ENCODE data around the gene TFDP1.

Gene TFDP1

GRCh38 chr13:113666951-113667701, 82.6 kb downstream of the TFDP1 start, which contains the start of gene GRK1:
Gene GRK1, plus strand, starts transcription at chr13:113667219. Its CDS starts 168 bp downstream, at chr13:113667387.
- DNase-seq (ENCODE audit: low read depth), result no peak

GRCh38 chr13:113667771-113668490, 83.4 kb downstream of the TFDP1 start:
- no peak for DNase-seq (ENCODE audit: low read depth)

GRCh38 chr13:113668491-113668971, 84.0 kb downstream of the TFDP1 start:
- DNase-seq (ENCODE audit: low read depth), result no peak

- no peak for DNase-seq (ENCODE audit: low read depth)
Observed at GRCh38 chr13:113669231-113669754, 84.7 kb downstream of the TFDP1 start.

GRCh38 chr13:113669755-113670341, 85.3 kb downstream of the TFDP1 start:
- DNase-seq (ENCODE audit: low read depth), result no peak

GRCh38 chr13:113670541-113670940, 86.0 kb downstream of the TFDP1 start:
- DNase-seq (ENCODE audit: low read depth), result no peak

- DNase-seq (ENCODE audit: low read depth), result no peak
Observed at GRCh38 chr13:113671066-113672001, 86.8 kb downstream of the TFDP1 start.

GRCh38 chr13:113672002-113672651, 87.6 kb downstream of the TFDP1 start:
- DNase-seq (ENCODE audit: low read depth), result no peak
